ENCODE measurements around the gene PLEKHB2. TPM values are rescaled to one million over a fixed set of nuclear protein-coding genes. Genes with fewer than 3 reads are reported as not detected.
A peak's percentile ranks its signal among the peaks of the same experiment; 100 is the strongest.

Gene PLEKHB2
- total RNA-seq: 10 to 100 TPM; 40.4 to 52.9 (median 44.7) TPM

DNA sequence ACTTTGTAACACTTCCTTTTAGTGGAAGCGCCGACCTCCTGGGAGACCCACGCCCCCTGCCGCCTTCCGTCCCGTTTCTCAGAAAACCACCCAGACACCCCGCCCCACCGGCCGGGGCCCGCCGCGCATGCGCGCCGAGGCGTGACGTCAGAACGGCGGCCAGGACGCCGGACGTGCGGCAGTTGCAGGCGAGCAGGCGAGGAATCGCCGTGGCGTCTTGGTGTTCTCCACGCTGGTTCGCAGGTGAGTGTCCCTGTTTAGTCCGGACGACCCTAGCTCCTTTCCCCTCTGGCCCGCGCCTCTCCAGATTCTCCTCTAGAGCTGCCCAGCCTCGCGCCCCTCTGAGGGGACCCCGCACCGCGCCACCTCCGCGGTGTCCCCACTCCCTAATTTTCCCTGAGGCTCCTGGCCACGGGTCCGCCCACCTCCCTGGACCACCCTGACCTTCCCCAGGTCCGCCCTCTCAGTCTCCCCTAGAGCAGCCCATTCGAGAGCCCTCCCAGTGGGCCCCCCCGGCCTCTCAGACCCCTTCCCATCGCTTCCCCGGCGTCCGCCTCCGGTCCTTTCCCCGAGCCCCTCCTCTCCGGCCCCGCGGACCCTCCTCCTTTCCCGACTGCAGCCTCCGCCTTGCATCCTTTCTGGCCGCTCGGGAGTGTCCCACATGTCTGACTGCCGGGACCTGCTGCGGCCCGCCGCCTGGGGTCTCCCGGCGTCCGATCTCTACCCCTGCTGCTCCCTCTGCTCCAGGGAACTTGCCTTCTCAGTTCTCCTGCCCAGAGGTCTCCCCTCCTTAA is at the start of gene PLEKHB2:
Gene PLEKHB2 (plus strand): TSS at position 181 of the 794 bp plus-strand sequence. CDS start 15,606 bp downstream, outside the sequence.
- peak; percentile 98 for DNase-seq (ENCODE audit: extremely low spot score)
- H3K9me3 ChIP-seq: no peaks in the 10 kb centered on the region
- H3K36me3 ChIP-seq: peaks cover 0 to 3% (median 0%) of the 10 kb centered on the region in 4 donors
- peak within 1 kb of the TSS; percentile 85 to 98 (median 92) for H3K4me3 ChIP-seq
- peaks cover 20 to 39% (median 32%) of the 10 kb centered on the region in 4 donors for H3K4me1 ChIP-seq
- intact Hi-C loops (cut with DNase I): no loop called here
- TF ChIP-seq POLR2A (IDR thresholded peaks at IDR 0.05; ENCODE audit: low read depth) (peak; percentile 89), EP300 (IDR thresholded peaks at IDR 0.05) (no peak), CTCF (IDR thresholded peaks at IDR 0.05) (peak in 1 of 3 experiments; percentile 17), POLR2AphosphoS5 (IDR thresholded peaks at IDR 0.05) (peak; percentile 97)
- no peaks in the 10 kb centered on the region for H3K27me3 ChIP-seq
- WGBS: 1% methylated on average over 54 of the region's 66 CpGs
- H3K27ac ChIP-seq (replicated peaks in 1 of 4): peak within 1 kb of the TSS; percentile 82 to 95 (median 93)

GRCh38 chr2:131056204-131056931 is 48.8 kb upstream of the PLEKHB2 start:
- H3K36me3 ChIP-seq: peaks cover 22 to 78% (median 62%) of the 10 kb centered on the region in 4 donors
- peaks cover 14 to 48% (median 39%) of the 10 kb centered on the region in 4 donors for H3K4me1 ChIP-seq
- H3K27me3 ChIP-seq: no peaks in the 10 kb centered on the region
- H3K9me3 ChIP-seq: no peaks in the 10 kb centered on the region
- no peak for DNase-seq (ENCODE audit: extremely low spot score)
- TF ChIP-seq POLR2AphosphoS5 (IDR thresholded peaks at IDR 0.05): no peak
- no peak for TF ChIP-seq POLR2A (IDR thresholded peaks at IDR 0.05; ENCODE audit: low read depth)
- H3K4me3 ChIP-seq: peak overlapping the region in 1 of 4 donors; percentile 3
- intact Hi-C loops (cut with DNase I): no loop called here
- peak overlapping the region; percentile 49 to 56 (median 52) for H3K27ac ChIP-seq (replicated peaks in 1 of 4)
- WGBS: 24% methylated on average over 4 of the region's 5 CpGs

DNA sequence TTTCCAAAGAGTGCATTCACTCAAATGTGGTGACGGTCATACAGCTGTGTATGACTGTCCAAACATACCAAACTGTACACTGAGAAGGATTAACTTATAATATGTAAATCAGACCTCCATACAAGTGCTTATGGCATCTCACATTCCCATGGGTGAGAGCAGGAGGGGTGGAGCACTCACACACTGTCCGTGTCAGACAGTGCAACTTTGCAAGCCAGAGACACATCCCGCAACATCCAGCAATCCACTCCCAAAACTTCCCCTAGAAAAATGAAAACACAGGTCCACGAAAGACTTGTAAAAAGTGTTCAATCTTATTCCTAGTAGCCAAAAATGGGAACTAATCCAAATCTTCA is 48.2 kb upstream of the PLEKHB2 start:
- no peaks in the 10 kb centered on the region for H3K27me3 ChIP-seq
- no peaks in the 10 kb centered on the region for H3K9me3 ChIP-seq
- H3K4me3 ChIP-seq: no peak overlapping the region
- no peak overlapping the region for H3K27ac ChIP-seq (replicated peaks in 1 of 4)
- H3K36me3 ChIP-seq: peaks cover 16 to 75% (median 56%) of the 10 kb centered on the region in 4 donors
- 83% methylated on average over 4 of the region's 4 CpGs for WGBS
- H3K4me1 ChIP-seq: peaks cover 20 to 53% (median 45%) of the 10 kb centered on the region in 4 donors
- no peak for TF ChIP-seq POLR2A (IDR thresholded peaks at IDR 0.05; ENCODE audit: low read depth)
- TF ChIP-seq CTCF (IDR thresholded peaks at IDR 0.05): no peak
- intact Hi-C loops (cut with DNase I): no loop called here
- no peak for DNase-seq (ENCODE audit: extremely low spot score)

DNA sequence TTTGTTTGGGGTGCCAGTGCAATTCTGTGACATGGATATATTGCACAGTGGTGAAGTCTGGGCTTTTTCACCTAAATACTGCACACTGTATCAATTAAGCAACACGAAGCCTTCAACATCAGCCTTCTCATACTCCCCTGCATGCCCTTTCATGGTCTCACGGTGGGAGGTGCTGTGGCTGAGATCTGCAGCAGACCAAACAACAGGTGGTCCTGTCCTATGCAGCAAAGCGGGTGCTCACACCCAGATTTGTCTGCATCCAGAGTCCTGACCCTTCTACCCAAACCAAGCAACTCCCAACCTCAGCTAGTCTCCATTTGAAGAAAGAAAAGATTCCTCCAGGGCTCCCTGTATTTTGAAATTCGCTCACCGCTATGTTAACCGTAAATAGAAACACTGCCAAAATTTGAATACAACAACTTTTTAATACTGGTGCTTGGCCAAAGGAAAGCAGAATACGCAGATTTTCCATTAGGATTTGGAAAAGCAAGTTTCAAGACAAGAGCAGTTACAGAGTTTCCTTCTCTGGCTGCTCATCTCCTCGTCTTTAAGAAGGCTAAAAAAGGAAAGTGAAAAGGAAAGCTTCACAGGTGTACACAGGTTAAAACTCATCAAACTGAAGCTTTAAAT is 46.8 kb upstream of the PLEKHB2 start:
- no peak for DNase-seq (ENCODE audit: extremely low spot score)
- no peaks in the 10 kb centered on the region for H3K9me3 ChIP-seq
- intact Hi-C loops (cut with DNase I): no loop called here
- no peak for TF ChIP-seq CTCF (IDR thresholded peaks at IDR 0.05)
- TF ChIP-seq EP300 (IDR thresholded peaks at IDR 0.05): no peak
- no peak for TF ChIP-seq POLR2AphosphoS5 (IDR thresholded peaks at IDR 0.05)
- no peak for TF ChIP-seq POLR2A (IDR thresholded peaks at IDR 0.05; ENCODE audit: low read depth)
- peaks cover 7 to 70% (median 48%) of the 10 kb centered on the region in 4 donors for H3K36me3 ChIP-seq
- peaks cover 20 to 60% (median 51%) of the 10 kb centered on the region in 4 donors for H3K4me1 ChIP-seq
- H3K27ac ChIP-seq (replicated peaks in 1 of 4): no peak overlapping the region
- no peak overlapping the region for H3K4me3 ChIP-seq
- H3K27me3 ChIP-seq: no peaks in the 10 kb centered on the region
- WGBS: 68% methylated on average over 8 of the region's 8 CpGs

- no peak overlapping the region for H3K4me3 ChIP-seq
- no peaks in the 10 kb centered on the region for H3K27me3 ChIP-seq
- H3K36me3 ChIP-seq: peaks cover 7 to 67% (median 42%) of the 10 kb centered on the region in 4 donors
- H3K4me1 ChIP-seq: peaks cover 25 to 63% (median 54%) of the 10 kb centered on the region in 4 donors
- no peaks in the 10 kb centered on the region for H3K9me3 ChIP-seq
- intact Hi-C loops (cut with DNase I): no loop called here
- TF ChIP-seq POLR2A (IDR thresholded peaks at IDR 0.05; ENCODE audit: low read depth) (no peak), EP300 (IDR thresholded peaks at IDR 0.05) (no peak), CTCF (IDR thresholded peaks at IDR 0.05) (no peak), POLR2AphosphoS5 (IDR thresholded peaks at IDR 0.05) (no peak)
- 85% methylated on average over 4 of the region's 4 CpGs for WGBS
- no peak overlapping the region for H3K27ac ChIP-seq (replicated peaks in 1 of 4)
- no peak for DNase-seq (ENCODE audit: extremely low spot score)
Measured at GRCh38 chr2:131058920-131059319, 46.2 kb upstream of the PLEKHB2 start.

Data from esophagus muscularis mucosa (tissue), 4 donors.